ENCODE measurements around the gene UBAP2L.

GRCh38 chr1:154237435-154237834, 16.7 kb downstream of the UBAP2L start:
- TF ChIP-seq CTCF (IDR thresholded peaks at IDR 0.05) = no peak
- no peak for TF ChIP-seq EP300 (IDR thresholded peaks at IDR 0.05)
- TF ChIP-seq POLR2A (IDR thresholded peaks at IDR 0.05) = no peak
